Stimulated activated naive CD8-positive, alpha-beta T cell treated with anti-CD3 and anti-CD28 coated beads, Interleukin-15, amount 100 ng/mL, for 72 hours (primary cell): Measurements from ENCODE around the gene EGR2.
"Not testable (repeated sequence)": the region's sequence is repeated elsewhere in the genome, so short reads cannot be mapped to it uniquely, and the experiment has no call there.

Source experiments
- ATAC-seq: fragments of 150-1000 bp; cut with Tn5 transposase; 2 replicates; pipeline ENCODE4 v1.10.0; 2021; ENCODE audit warnings: mild to moderate bottlenecking, moderate library complexity
- DNase-seq, 2 donors: peaks; one replicate each; pipeline ENCODE4 v3.0.0; 2021 to 2022
- H3K27ac Mint-ChIP-seq, 2 donors: one replicate each; pipeline ENCODE4 v1.8.0; 2022; ENCODE audit warnings: mild to moderate bottlenecking in 2 of 2, mixed read lengths in 2 of 2, moderate library complexity in 2 of 2
- H3K27me3 Mint-ChIP-seq: one replicate; pipeline ENCODE4 v1.8.0; 2022; ENCODE audit warnings: mixed read lengths
- H3K4me1 Mint-ChIP-seq: one replicate; pipeline ENCODE4 v1.8.0; 2022; ENCODE audit warnings: mild to moderate bottlenecking, mixed read lengths
- H3K4me3 Mint-ChIP-seq, 2 donors: one replicate each; pipeline ENCODE4 v1.8.0; 2022; ENCODE audit warnings: mild to moderate bottlenecking in 2 of 2, mixed read lengths in 2 of 2, moderate library complexity in 1 of 2
- H3K9me3 Mint-ChIP-seq, 2 donors: one replicate each; pipeline ENCODE4 v1.8.0; 2022; ENCODE audit warnings: mixed read lengths in 2 of 2

Gene EGR2

DNA sequence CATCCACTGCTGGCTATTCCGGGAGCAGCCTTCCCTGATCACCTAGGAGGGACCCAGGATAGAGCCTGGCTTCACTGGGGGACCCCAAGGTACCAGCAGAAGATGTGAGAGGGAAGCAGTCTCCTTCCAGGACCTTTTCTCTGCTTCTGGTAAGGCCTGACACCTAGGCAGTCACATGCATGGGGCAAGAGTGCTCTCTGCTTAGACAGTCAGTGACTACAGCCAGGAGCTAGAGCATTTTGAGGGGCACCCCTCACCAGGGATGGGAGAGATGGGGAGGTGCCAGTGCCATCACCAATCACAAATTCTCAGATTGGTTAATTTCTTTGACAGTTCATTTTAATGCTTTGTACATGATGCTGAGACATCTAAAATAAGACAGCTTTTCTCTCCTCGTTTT lies 25.6 kb downstream of the EGR2 start:
- Mint-ChIP-seq H3K9me3 (peaks cover 0 to 1% of the 10 kb centered on the region in 2 donors), H3K27me3 (peaks cover 41% of the 10 kb centered on the region), H3K27ac (no peak overlapping the region), H3K4me1 (no peaks in the 10 kb centered on the region), H3K4me3 (no peak overlapping the region)
- no peak for ATAC-seq
- DNase-seq: no peak

GRCh38 chr10:62790019-62790555 lies 26.1 kb downstream of the EGR2 start:
- H3K27me3 Mint-ChIP-seq: peaks cover 46% of the 10 kb centered on the region

GRCh38 chr10:62788861-62789467 lies 27.2 kb downstream of the EGR2 start:
- Mint-ChIP-seq H3K27me3 (peaks cover 54% of the 10 kb centered on the region), H3K27ac (no peak overlapping the region), H3K9me3 (peaks cover 14 to 18% of the 10 kb centered on the region in 2 donors), H3K4me1 (no peaks in the 10 kb centered on the region), H3K4me3 (no peak overlapping the region)
- no peak for ATAC-seq
- DNase-seq: no peak

More at GRCh38 chr10:62790019-62790555, 26.1 kb downstream of the EGR2 start:
- no peak for DNase-seq
- Mint-ChIP-seq H3K4me1 (no peaks in the 10 kb centered on the region), H3K27ac (no peak overlapping the region), H3K9me3 (peaks cover 5 to 6% of the 10 kb centered on the region in 2 donors), H3K4me3 (no peak overlapping the region)
- ATAC-seq: no peak

DNA sequence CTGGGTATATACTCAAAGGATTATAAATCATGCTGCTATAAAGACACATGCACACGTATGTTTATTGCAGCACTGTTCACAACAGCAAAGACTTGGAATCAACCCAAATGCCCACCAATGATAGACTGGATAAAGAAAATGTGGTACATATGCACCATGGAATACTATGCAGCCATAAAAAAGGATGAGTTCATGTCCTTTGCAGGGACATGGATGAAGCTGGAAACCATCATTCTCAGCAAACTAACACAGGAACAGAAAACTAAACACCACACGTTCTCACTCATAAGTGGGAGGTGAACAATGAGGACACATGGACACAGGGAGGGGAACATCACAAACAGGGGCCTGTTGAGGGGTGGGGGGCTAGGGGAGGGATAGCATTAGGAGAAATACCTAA lies 27.9 kb downstream of the EGR2 start:
- not testable (repeated sequence) for H3K4me1 Mint-ChIP-seq, ATAC-seq, DNase-seq, H3K27ac Mint-ChIP-seq, H3K4me3 Mint-ChIP-seq
- H3K9me3 Mint-ChIP-seq: peaks cover 21 to 24% of the 10 kb centered on the region in 2 donors
- peaks cover 54% of the 10 kb centered on the region for H3K27me3 Mint-ChIP-seq

GRCh38 chr10:62784537-62784936 lies 31.6 kb downstream of the EGR2 start:
- Mint-ChIP-seq H3K4me1 (peaks cover 26% of the 10 kb centered on the region), H3K27me3 (peaks cover 42% of the 10 kb centered on the region), H3K9me3 (peaks cover 24 to 30% of the 10 kb centered on the region in 2 donors)
- DNase-seq, ATAC-seq, H3K4me3 Mint-ChIP-seq, H3K27ac Mint-ChIP-seq: not testable (repeated sequence)

GRCh38 chr10:62779487-62780248 lies 36.5 kb downstream of the EGR2 start:
- Mint-ChIP-seq H3K4me3 (peak overlapping the region; percentile 22 to 40), H3K9me3 (peaks cover 15 to 19% of the 10 kb centered on the region in 2 donors), H3K27ac (peak overlapping the region; percentile 77 to 87), H3K4me1 (peaks cover 63% of the 10 kb centered on the region), H3K27me3 (peaks cover 10% of the 10 kb centered on the region)
- DNase-seq: peak; percentile 81 to 91
- peak; percentile 97 for ATAC-seq

DNA sequence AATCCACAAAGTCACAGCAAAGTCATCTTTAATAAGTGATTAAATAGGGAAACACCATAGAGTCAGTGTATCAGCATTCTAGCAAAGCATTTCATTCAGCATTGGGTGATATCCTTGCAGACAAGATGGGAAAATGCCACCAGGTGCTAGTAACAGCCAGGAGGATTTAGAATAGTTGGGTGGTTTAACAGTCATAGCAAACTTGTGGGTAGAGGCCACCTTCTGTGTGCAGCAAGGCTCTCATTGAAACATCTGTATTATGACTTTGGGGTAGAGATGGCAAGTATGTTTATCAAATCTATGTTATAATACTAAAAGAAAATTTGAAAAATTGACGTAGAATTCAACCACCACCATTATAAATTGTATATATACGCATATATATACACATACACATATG lies 38.0 kb downstream of the EGR2 start:
- H3K4me3 Mint-ChIP-seq: no peak overlapping the region
- H3K27me3 Mint-ChIP-seq: peaks cover 4% of the 10 kb centered on the region
- H3K9me3 Mint-ChIP-seq: peaks cover 3 to 4% of the 10 kb centered on the region in 2 donors
- DNase-seq (peak in 1 of 2 donors; percentile 22), ATAC-seq (peak; percentile 77)
- H3K4me1 Mint-ChIP-seq: peaks cover 56% of the 10 kb centered on the region
- peak overlapping the region in 1 of 2 donors; percentile 16 for H3K27ac Mint-ChIP-seq

DNA sequence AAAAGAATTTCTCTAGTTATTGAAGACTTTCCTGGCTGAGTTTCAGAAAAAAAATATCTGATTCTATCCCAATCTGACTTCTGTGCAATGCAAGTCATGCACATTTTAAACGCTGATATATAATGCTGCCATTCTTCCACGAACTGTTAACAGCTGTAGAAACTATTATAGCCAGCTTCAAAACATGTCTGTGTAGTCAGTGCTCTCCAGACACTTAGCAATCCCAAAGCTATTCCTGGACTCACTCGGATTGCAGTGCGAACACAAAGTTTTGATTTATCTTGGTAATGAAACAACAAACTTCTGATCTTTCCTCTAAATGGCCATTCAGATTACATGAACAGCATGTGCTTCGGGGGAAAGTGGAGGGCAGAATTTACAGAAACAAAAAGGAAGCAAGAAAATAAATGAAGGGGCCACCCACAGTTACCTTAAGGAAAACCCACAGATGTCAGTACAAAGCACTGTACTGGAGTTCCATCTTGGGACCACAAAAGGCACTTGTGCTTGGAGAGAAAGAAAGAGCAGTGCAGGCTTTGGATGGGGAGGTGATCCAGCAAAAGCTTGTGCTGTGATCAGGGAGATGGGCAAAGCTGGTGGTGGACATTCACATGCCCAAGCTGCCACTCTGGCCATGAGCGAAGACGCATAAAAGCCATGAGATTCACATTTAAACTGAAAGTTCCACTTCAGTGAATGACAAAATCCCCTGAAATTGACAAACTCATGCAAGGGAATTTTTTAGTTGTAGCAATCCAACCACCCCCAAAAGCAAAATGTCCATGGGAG lies 43.8 kb downstream of the EGR2 start:
- no peak for ATAC-seq
- no peak overlapping the region for H3K4me3 Mint-ChIP-seq
- DNase-seq: no peak
- no peak overlapping the region for H3K27ac Mint-ChIP-seq
- H3K27me3 Mint-ChIP-seq: peaks cover 6% of the 10 kb centered on the region
- H3K9me3 Mint-ChIP-seq: no peaks in the 10 kb centered on the region
- H3K4me1 Mint-ChIP-seq: peaks cover 51% of the 10 kb centered on the region

DNA sequence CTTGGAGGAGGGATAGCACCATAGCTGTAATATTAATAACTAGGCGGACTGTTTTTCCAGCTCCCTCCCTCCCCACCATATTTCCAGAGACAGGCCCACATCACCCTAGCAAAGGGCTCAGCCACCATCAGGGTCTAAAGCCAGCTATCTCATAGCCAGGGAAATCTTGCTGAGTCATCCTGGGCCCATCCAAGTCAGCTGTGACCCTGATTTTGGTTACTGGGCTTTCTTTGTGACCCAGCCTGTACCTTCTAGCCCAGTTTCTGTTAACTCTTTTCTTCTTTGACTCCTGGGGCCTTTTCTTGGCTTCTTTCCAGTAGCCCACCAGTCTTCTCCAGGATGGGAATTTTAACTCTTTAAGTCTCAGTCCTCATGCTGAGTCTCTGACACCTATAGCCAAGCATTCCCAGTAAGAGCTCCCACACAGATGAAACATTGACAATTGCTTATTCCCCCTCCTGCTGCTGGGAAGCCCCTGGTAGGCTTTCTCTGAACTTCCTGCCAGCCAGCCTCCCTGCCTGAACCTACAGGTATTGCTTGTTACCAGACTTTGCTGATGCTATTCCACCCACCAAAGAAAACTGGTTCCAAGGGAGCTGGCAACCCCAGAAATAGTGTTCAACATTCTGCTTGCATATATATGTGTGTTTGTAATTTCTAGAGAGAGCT lies 46.5 kb downstream of the EGR2 start:
- no peak for DNase-seq
- H3K27me3 Mint-ChIP-seq: peaks cover 6% of the 10 kb centered on the region

DNA sequence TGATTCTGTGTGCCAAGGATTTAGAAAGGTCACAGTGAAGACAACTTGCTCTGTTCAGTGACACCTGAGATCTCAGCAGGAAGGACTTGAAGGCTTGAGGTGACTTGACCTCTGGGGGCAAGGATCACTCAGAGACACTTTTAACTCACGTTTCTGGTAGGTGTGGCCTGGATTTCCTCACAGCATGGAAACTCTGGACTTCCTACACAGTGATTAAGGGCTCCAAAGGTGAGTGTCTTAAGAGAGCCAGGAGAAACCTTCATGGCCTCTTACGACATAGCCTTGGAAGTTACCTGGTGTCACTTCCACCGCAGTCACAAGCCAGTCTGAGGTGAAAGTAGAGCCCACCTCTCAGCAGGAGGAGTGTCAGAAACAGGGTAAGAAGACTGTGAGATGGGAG lies 49.8 kb downstream of the EGR2 start:
- peaks cover 46% of the 10 kb centered on the region for H3K4me1 Mint-ChIP-seq
- no peak overlapping the region for H3K4me3 Mint-ChIP-seq
- no peaks in the 10 kb centered on the region for H3K27me3 Mint-ChIP-seq
- ATAC-seq (no peak), DNase-seq (no peak)
- H3K9me3 Mint-ChIP-seq: no peaks in the 10 kb centered on the region
- no peak overlapping the region for H3K27ac Mint-ChIP-seq

More for the DNA sequence above, 46.5 kb downstream of the EGR2 start:
- no peaks in the 10 kb centered on the region for H3K9me3 Mint-ChIP-seq
- H3K27ac Mint-ChIP-seq: peak overlapping the region in 1 of 2 donors; percentile 10
- ATAC-seq: no peak
- H3K4me1 Mint-ChIP-seq: peaks cover 49% of the 10 kb centered on the region
- H3K4me3 Mint-ChIP-seq: no peak overlapping the region

DNA sequence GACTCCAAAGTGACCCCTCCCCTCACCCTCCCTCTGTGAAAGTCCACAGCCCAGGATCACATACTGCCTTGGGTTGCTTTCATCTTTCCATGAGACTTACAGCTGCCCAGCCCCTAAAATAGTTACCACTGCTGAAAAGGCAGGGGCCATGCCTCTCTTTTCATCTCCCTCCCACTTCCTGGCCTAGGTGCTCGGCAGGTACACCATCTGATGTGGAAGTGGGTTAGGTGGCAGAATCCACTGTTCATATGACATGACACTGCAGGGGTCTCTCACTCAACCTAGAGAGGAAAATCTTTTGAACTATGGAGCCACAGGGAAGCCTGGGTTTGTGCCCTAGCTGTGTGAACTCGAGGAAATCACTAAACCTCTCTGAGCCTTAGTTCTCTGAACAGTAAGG lies 50.4 kb downstream of the EGR2 start:
- H3K27me3 Mint-ChIP-seq: no peaks in the 10 kb centered on the region
- no peak for ATAC-seq

DNA sequence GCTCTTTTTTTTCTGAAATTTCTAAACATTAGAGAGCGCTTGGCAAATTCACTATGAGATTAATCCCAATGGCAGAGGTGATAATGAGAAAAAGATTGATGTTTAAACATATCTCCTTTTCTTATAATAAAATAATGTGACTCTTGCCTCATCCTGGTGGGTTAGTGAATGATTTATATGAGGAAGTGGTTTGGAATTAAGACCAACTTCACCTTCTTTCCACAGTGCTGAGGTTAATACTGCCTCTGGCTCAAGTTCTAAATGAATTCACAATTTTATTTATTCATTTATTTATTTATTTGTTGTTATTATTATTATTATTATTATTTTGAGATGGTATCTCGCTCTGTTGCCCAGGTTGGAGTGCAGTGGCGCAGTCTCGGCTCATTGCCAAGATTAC lies 52.2 kb downstream of the EGR2 start:
- no peak for ATAC-seq
- Mint-ChIP-seq H3K4me1 (peaks cover 48% of the 10 kb centered on the region), H3K4me3 (no peak overlapping the region), H3K9me3 (no peaks in the 10 kb centered on the region), H3K27me3 (no peaks in the 10 kb centered on the region), H3K27ac (no peak overlapping the region)
- no peak for DNase-seq

More for the DNA sequence above, 50.4 kb downstream of the EGR2 start:
- Mint-ChIP-seq H3K27ac (peak overlapping the region in 1 of 2 donors; percentile 13), H3K4me3 (no peak overlapping the region), H3K9me3 (no peaks in the 10 kb centered on the region), H3K4me1 (peaks cover 53% of the 10 kb centered on the region)
- DNase-seq: no peak

DNA sequence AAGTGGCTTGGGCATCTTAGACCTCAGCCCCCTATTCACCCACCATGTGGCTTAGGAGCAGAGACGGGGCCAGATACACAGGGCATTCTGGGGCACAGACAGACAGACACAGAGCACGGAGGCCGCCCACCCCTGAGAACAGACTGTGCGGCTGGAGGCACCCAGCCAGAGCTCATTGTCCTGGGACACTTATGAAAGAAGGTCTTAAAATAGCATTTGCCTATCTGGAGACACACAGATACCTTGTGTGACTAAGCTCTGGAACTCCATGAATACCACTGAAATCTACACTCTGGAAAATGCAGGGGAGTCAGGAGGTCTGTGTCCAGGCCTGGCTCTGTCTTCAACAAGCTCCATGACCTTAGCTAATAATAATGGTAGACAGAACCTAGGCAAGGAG lies 53.0 kb downstream of the EGR2 start:
- H3K9me3 Mint-ChIP-seq: no peaks in the 10 kb centered on the region
- peaks cover 39% of the 10 kb centered on the region for H3K4me1 Mint-ChIP-seq

More for the DNA sequence above, 53.0 kb downstream of the EGR2 start:
- Mint-ChIP-seq H3K27ac (no peak overlapping the region), H3K4me3 (no peak overlapping the region), H3K27me3 (no peaks in the 10 kb centered on the region)
- no peak for ATAC-seq
- DNase-seq: no peak
